ENCODE results near the gene PHYKPL.

The PHYKPL gene

DNA sequence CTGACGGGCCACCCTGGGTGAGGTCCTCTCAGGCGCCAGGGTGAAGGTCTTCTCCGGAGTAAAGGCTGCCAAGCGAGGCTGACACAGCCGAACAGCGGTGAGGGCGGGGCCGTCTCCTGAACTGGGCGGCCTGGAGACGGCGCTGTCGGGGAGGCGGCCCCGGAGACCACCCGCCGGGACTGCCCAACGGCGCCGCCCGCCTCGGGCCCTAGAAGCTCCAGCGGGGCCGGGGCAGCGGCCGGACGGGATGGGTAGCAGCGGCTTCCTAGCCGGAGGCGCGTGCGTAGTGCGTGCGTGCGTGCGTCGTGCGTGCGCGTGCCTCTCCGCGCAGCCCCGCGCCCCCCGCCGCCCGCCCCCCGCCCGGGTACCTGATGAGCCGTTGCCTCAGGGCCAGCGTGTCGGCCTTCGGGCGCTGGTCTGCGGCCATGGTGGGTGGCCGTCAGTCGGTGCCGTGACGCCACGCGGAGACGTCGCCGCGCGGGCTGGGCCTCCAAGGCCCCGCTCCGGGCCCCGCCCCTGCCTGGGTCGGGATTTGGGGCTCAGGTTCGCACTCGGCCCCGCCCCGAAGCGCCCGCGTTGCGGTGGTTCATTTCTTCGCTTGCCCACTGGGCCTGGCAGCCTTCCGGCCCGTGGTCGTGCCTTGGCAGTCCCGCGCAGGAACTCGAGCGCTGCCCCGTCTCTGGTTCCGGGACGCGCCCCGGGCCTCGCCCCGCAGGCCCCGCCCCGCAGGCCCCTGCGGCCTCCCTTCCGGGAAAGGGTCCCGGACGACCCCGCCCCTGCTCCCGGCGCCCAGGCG lies at the start of gene PHYKPL:
Gene PHYKPL, minus strand, starts transcription at position 679 of the 796 bp plus-strand sequence. Its CDS starts 252 bp downstream, at position 427.
- DNase-seq, result peak; percentile 69

DNA sequence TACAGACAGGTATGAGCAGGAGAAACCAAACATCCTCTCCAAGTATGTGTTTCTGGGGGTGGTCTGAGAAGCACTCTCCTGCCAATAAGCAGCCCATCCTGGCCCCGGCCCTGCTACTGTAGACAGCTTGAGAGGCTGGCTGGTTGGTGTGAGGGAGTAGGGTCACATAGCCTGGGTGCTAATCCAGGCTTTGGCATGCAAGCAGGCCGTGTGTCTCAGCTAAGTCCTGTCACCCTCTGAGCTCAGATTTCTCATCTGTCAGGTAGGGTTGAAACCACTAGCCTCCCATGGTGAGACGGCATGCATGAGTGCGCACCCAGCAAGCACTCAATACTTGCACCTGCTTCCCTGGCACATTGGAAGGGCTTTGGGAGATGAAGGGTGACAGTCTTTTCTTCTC lies 49.8 kb upstream of the PHYKPL start:
- DNase-seq, result no peak

- DNase-seq, result no peak
Observed at GRCh38 chr5:178281331-178281730, 48.7 kb upstream of the PHYKPL start.

DNA sequence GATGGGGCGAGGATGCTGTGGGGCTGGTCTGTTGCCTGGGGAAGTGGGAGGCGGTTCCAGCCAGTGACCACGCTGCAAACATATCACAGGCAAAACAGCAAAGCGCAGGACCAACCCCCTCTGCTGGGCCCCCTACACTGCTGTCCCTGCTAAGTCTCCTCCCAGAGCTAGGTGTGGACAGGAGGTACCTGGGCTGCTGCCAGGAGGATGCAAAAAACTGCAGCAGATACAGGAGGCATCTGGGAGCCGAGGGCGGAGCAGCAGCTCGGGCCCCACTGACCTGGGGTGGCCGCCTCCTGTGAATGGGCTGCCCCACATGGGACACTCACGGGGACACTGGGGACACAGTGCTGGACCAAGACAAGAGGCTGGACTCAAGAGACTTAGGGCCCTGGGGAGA lies 48.0 kb upstream of the PHYKPL start:
- DNase-seq, result no peak

DNA sequence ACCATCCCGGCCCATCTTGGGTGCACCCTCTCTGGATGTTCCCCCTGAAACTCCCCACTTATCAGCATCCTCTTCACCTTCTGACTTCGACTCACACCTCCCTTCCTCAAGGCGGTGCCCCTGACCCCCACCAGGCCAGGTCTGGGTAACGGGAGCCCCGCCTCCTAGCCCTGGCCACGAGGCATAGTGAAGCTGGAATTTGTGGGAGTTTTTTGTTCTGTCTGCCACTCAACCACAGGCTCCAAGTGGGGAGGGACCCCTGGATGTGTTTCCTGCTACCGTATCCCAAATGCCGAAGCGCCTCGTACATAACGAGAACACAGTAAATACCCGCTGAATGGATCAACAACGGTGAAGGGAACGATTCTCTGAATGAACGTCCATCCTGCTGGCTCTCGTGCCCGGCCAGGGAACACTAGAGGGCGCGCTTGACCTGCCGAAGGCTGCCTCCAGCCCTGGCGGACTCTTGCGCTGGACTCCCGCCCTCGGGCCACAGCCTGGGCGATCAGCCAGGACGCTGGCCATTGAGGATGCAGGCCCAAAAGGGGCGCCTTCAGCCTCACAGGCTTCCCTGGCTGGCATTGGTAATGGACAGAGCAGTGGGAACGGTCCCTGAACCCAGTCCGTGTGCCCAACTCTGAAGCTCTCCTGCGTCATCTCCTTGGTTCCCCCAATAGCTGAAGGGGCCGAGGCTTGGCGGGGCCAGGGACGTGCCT lies 47.3 kb upstream of the PHYKPL start:
- peak; percentile 43 for DNase-seq

DNA sequence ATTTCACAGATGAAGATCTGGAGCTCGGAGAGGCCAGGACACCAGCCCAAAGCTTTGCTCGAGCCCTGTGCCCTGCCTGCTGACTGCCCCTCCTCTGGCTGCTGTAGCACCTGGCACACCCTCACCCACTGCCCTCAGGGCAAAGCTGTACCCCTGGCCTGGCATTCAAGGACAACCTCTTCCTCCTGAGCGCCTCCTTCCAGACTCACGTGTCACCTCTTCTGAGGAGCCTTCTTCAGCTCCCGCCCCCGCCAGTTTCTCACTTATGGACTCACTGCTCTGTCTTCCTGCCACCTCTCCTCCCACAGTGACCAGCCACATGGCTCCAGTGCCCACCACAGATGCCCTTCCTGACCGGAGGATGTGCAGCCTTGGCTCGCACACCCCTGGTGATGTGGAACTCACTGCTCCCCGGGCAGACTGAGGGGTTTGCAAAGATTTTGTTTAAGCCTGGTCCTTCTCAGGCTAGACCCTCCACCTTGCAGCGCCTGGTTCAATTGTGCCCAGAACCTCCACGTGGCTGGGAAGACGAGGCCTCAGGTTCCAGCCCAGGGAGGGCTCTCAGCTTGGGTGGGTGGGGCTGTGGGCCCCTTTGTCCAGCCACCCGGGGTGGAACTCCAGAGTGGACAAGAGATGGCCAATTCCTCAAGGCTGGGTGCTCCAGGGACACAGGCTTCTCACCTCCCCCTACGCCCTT lies 46.6 kb upstream of the PHYKPL start:
- no peak for DNase-seq

GRCh38 chr5:178278358-178279023 lies 45.9 kb upstream of the PHYKPL start:
- no peak for DNase-seq

GRCh38 chr5:178277866-178278265 lies 45.3 kb upstream of the PHYKPL start:
- DNase-seq, result no peak

DNA sequence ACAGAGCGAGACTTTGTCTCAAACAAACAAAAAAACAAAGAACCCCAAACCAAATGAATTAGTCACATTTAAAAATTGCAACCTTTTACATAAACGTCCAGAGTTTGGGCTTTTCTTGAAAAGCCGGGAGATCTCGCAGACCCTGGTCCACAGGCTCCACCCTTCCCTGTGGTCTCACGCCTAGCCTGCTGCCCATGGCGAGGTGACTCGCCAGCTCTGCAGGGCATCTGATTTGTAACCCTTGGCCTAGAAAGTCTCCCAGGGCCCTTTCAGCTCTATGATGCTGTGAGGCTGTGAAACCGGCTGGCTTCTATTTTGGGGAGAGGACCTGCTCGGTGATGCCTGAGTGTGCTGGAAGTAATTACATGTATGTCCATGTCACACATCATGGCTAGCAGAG lies 44.7 kb upstream of the PHYKPL start:
- DNase-seq, result no peak

- no peak for DNase-seq
Observed at GRCh38 chr5:178274781-178275537, 42.4 kb upstream of the PHYKPL start.

- no peak for DNase-seq
Observed at GRCh38 chr5:178273665-178274541, 41.3 kb upstream of the PHYKPL start.

GRCh38 chr5:178273041-178273440 lies 40.4 kb upstream of the PHYKPL start:
- no peak for DNase-seq

DNA sequence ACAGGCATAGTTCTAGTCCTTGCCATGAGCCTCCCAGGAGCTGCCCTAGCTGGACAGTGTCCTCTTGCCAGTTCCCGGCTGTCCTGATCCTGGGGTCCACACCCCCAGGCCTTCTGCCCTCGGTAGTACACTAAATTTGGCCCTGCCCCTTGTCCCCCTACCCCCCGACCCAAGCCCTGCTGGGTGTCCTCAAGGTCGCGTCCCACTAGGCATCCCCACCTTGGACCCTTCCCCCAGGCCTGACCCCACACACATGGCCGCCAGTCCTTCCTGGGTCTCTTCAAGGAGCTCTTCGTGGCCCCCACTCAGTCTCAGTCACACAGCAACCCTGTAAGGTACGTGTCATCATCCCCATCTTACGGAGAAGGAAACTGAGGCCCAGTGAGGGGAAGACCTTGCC lies 40.0 kb upstream of the PHYKPL start:
- DNase-seq, result no peak

DNA sequence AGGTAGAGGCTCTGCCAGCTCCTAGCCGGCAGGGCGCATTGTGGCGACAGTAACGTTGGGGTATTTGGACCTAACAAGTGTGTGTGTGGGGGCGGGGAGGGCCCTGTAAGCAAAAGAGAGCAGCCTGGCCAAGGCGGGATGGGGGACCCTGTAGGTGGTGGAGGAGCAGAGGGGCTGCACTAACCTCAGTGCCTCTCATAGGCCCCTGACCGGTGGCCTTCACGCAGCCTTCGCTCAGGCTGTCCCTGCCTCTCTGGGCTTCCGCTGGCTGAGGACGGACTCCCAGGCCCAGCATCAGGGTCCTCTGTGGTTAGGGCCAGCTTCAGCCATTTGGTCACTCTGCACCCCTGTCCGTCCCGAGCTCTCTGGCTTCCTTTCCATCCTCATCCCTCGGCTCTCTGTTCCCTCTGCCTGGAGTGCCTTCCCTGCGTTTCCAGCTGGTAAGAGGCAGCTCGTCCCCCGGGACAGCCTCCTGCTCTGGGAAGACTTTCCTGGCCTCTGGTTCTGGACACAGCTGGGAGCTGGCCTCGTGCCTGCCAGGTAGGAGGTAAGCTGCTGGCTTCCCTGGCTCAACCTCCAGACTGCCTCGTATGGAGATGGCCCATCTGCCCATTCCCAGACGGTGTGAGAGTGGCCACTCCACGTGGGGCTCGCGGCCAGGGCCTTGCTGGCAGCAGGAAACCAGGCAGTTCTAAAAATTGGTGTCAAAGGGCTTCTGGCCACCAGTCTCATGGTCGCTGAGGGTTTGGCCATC lies 39.3 kb upstream of the PHYKPL start:
- no peak for DNase-seq

GRCh38 chr5:178271231-178271630 lies 38.6 kb upstream of the PHYKPL start:
- DNase-seq, result no peak

- no peak for DNase-seq
Observed at GRCh38 chr5:178269499-178269898, 36.9 kb upstream of the PHYKPL start.

- DNase-seq, result no peak
Observed at GRCh38 chr5:178267876-178268275, 35.3 kb upstream of the PHYKPL start.

DNA sequence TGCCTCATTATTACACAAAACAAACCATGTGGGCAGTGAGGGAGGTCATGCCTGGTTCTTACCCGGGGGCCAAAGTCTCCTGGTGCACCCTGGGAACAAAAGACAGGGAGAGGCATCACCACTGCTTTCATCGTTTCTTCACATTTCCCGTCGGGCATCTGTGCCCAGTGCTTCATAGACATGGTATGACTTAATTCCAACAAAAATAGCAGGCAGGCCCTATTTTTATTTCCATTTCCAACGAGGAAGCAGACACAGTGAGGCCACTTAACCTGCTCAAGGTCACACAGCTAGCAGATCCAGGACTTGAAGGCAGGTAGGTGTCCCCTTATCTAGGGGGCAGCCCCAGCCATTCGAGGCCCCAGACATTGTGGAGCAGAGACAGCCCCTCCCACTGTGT lies 34.6 kb upstream of the PHYKPL start:
- DNase-seq, result no peak

DNA sequence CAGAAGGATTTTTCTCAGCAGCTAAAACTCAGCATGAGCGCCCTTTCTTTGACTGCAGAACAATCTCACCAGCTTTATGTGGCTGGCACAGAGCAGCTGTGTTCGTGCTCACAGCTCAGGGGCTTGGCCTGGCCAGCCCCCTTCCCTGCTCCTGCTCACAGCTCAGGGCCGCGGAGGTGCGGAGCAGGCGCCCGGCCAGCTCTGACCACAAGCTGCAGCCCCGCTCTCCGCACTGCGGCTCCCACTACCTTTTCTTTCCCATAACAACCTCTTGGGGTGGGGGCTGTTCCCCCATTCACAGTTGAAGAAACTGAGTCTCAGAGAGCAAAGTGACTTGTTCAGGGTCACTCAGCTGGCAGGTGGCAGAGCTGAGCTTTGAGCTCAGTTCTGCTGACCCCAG lies 34.0 kb upstream of the PHYKPL start:
- DNase-seq, result no peak

DNA sequence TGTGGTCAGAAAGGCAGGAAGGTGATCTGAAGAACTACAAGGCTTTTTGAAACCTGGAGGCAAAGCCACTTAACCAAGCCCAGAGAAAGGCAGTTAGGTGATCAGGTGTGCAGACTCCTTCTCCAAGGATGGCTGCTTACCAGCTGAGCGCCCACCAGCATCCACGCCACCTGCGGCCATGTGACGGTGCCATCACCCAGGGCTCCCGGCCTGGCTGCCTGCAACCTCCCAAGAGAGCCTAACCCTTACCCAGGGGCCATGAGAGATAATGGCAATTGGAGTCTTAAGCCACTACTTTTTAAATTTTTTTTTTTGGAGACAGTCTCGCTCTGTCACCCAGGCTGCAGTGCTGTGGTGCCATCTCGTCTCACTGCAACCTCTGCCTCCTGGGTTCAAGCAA lies 33.1 kb upstream of the PHYKPL start:
- DNase-seq, result no peak

- no peak for DNase-seq
Observed at GRCh38 chr5:178264044-178264443, 31.4 kb upstream of the PHYKPL start.
